Lower leg skin (tissue), 4 donors: ENCODE data around the gene WT1. TPM values are rescaled to one million over a fixed set of nuclear protein-coding genes. Genes with fewer than 3 reads are reported as not detected.

ENCODE experiments used
- DNase-seq, 2 donors: peaks; one replicate each; pipeline ENCODE4 v3.0.0-alpha.2; 2019; ENCODE audit warnings: low spot score in 2 of 2
- H3K4me3 ChIP-seq: fragments of 200-600 bp; sonication (generic); 2 replicates; pipeline ENCODE4 v1.5.1; 2017; ENCODE audit warnings: mild to moderate bottlenecking, low read depth; ENCODE audit not compliant: poor library complexity, severe bottlenecking
- CTCF ChIP-seq, 3 donors: fragments of 450-650 bp; IDR thresholded peaks; one replicate each; pipeline ENCODE4 v1.5.1; 2016; ENCODE audit warnings: antibody characterized with exemption in 3 of 3, mild to moderate bottlenecking in 3 of 3, moderate library complexity in 2 of 3
- POLR2A ChIP-seq, 2 donors: fragments of 450-650 bp; IDR thresholded peaks; one replicate each; pipeline ENCODE4 v1.6.1; 2016 to 2017; ENCODE audit warnings: antibody characterized with exemption in 2 of 2, mild to moderate bottlenecking in 1 of 2, moderate library complexity in 1 of 2
- WGBS, 2 donors: methylation state at CpG; one replicate each; pipeline ENCODE4 v1.1.5; 2018; 5-methylcytosine and 5-hydroxymethylcytosine counted together
- intact Hi-C: fragments of 100-400 bp; cut with DNase I; formaldehyde crosslinking; loops from one replicate; pipeline ENCODE4 v1.15.0; 2023; ENCODE audit warnings: low total_unique reads
- total RNA-seq, 4 donors: library from RNA; depleted of rRNA; stranded (reverse); fragments of >200 nt; gene quantifications; one replicate each; pipeline ENCODE4 v1.1.0, GENCODE V29; 2016

WT1 gene
- total RNA-seq, 4 donors from 2014 or later, result not detected

GRCh38 chr11:32343325-32344008, 91.9 kb downstream of the WT1 start:
- intact Hi-C loops, result no loop called here
- H3K4me3 ChIP-seq, result no peak overlapping the region
- DNase-seq, result no peak
- WGBS, 2 donors, result 75 to 80% methylated on average over 3 of the region's 3 CpGs
- TF ChIP-seq POLR2A (IDR thresholded peaks at IDR 0.05) (no peak), CTCF (IDR thresholded peaks at IDR 0.05) (no peak)

GRCh38 chr11:32341620-32342613, 93.4 kb downstream of the WT1 start:
- TF ChIP-seq CTCF (IDR thresholded peaks at IDR 0.05), result no peak
- no peak for TF ChIP-seq POLR2A (IDR thresholded peaks at IDR 0.05)
- no peak for DNase-seq
- intact Hi-C loops, result no loop called here
- no peak overlapping the region for H3K4me3 ChIP-seq
- 79 to 80% methylated on average over 10 of the region's 10 CpGs for WGBS, 2 donors

- no peak overlapping the region for H3K4me3 ChIP-seq
- WGBS, 2 donors, result 80 to 83% methylated on average over 3 of the region's 3 CpGs
- TF ChIP-seq POLR2A (IDR thresholded peaks at IDR 0.05) (no peak), CTCF (IDR thresholded peaks at IDR 0.05) (no peak)
- intact Hi-C loops, result no loop called here
- no peak for DNase-seq
Measured at GRCh38 chr11:32340181-32340580, 95.2 kb downstream of the WT1 start.

Other genes starting within 250 kb of the WT1 start
- 100 to 1,000 TPM; 365 to 696 (median 419) TPM for gene EIF3M, start 148.3 kb upstream of the WT1 start, total RNA-seq